Measurements from ENCODE around the gene NFYC. TPM values are rescaled to one million over a fixed set of nuclear protein-coding genes. Genes with fewer than 3 reads are reported as not detected.

The NFYC gene
- total RNA-seq, 4 donors from 2014 or later, result 45.3 to 58.6 (median 57.4) TPM

- peak overlapping the region in 1 of 4 donors; percentile 84 for H3K27ac ChIP-seq
- no peaks in the 10 kb centered on the region for H3K27me3 ChIP-seq
- H3K4me3 ChIP-seq, result no peak overlapping the region
- intact Hi-C loops (cut with DNase I; ENCODE audit: low total_unique reads), result no loop called here
- no peaks in the 10 kb centered on the region for H3K9me3 ChIP-seq
- peaks cover 42% of the 10 kb centered on the region in 2 donors for H3K4me1 ChIP-seq
- peaks cover 0 to 38% of the 10 kb centered on the region in 2 donors for H3K36me3 ChIP-seq
- in situ Hi-C loops (cut with MboI; ENCODE audit: low sequenced_read_pairs in 4 of 4), result no loop called here
- no peak for DNase-seq
- no peak for ATAC-seq
- TF ChIP-seq POLR2A (IDR thresholded peaks at IDR 0.05) (no peak), CTCF (IDR thresholded peaks at IDR 0.05 in 4 of 5, conservative IDR thresholded peaks at IDR 0.05 in 1 of 5) (no peak)
These were observed 60.3 kb downstream of the NFYC start for GRCh38 chr1:40751802-40752201.

GRCh38 chr1:40753142-40753882, 61.8 kb downstream of the NFYC start:
- Histone ChIP-seq H3K4me3 (no peak overlapping the region), H3K9me3 (no peaks in the 10 kb centered on the region), H3K27ac (peak overlapping the region in 3 of 4 donors; percentile 22 to 84 (median 54)), H3K4me1 (peaks cover 47 to 57% of the 10 kb centered on the region in 2 donors), H3K27me3 (no peaks in the 10 kb centered on the region), H3K36me3 (peaks cover 0 to 39% of the 10 kb centered on the region in 2 donors)
- intact Hi-C loops (cut with DNase I; ENCODE audit: low total_unique reads), result no loop called here
- no peak for DNase-seq
- in situ Hi-C loops (cut with MboI; ENCODE audit: low sequenced_read_pairs in 4 of 4), result no loop called here
- ATAC-seq, result no peak
- no peak for TF ChIP-seq CTCF (IDR thresholded peaks at IDR 0.05 in 4 of 5, conservative IDR thresholded peaks at IDR 0.05 in 1 of 5)
- no peak for TF ChIP-seq POLR2A (IDR thresholded peaks at IDR 0.05)

GRCh38 chr1:40754201-40754600, 62.7 kb downstream of the NFYC start:
- H3K27me3 ChIP-seq, result no peaks in the 10 kb centered on the region
- peak overlapping the region; percentile 54 to 84 (median 68) for H3K27ac ChIP-seq
- H3K4me3 ChIP-seq, result no peak overlapping the region
- intact Hi-C loops (cut with DNase I; ENCODE audit: low total_unique reads), result no loop called here
- peaks cover 40 to 57% of the 10 kb centered on the region in 2 donors for H3K4me1 ChIP-seq
- in situ Hi-C loops (cut with MboI; ENCODE audit: low sequenced_read_pairs in 4 of 4), result no loop called here
- no peak for ATAC-seq
- H3K36me3 ChIP-seq, result peaks cover 0 to 41% of the 10 kb centered on the region in 2 donors
- DNase-seq, result no peak
- no peaks in the 10 kb centered on the region for H3K9me3 ChIP-seq
- TF ChIP-seq CTCF (IDR thresholded peaks at IDR 0.05 in 4 of 5, conservative IDR thresholded peaks at IDR 0.05 in 1 of 5) (no peak), POLR2A (IDR thresholded peaks at IDR 0.05) (no peak)

- intact Hi-C loops (cut with DNase I; ENCODE audit: low total_unique reads), result no loop called here
- no peak overlapping the region for H3K4me3 ChIP-seq
- in situ Hi-C loops (cut with MboI; ENCODE audit: low sequenced_read_pairs in 4 of 4), result no loop called here
These were observed 63.6 kb downstream of the NFYC start for GRCh38 chr1:40755067-40755466.

More at GRCh38 chr1:40755067-40755466, 63.6 kb downstream of the NFYC start:
- TF ChIP-seq CTCF (IDR thresholded peaks at IDR 0.05 in 4 of 5, conservative IDR thresholded peaks at IDR 0.05 in 1 of 5), result no peak
- TF ChIP-seq POLR2A (IDR thresholded peaks at IDR 0.05), result no peak
- Histone ChIP-seq H3K9me3 (no peaks in the 10 kb centered on the region), H3K36me3 (peaks cover 0 to 49% of the 10 kb centered on the region in 2 donors), H3K4me1 (peaks cover 31 to 50% of the 10 kb centered on the region in 2 donors), H3K27me3 (no peaks in the 10 kb centered on the region), H3K27ac (peak overlapping the region; percentile 54 to 84 (median 68))
- peak; percentile 17 to 40 for DNase-seq
- ATAC-seq, result peak in 1 of 2 donors; percentile 74
